GM12878 (cell line): ENCODE results near the gene SRCIN1. TPM values are rescaled to one million over a fixed set of nuclear protein-coding genes. Genes with fewer than 3 reads are reported as not detected.

ENCODE experiments used
- ATAC-seq: fragments of 200-7000 bp; cut with Tn5 transposase; 3 replicates; pipeline ENCODE4 v1.9.1; 2020; ENCODE audit warnings: mild to moderate bottlenecking, moderate library complexity
- BruUV-seq: library from RNA; stranded (reverse); fragments of 400-500 nt; replicated peaks from 2 replicates; lab custom pipeline; 2021; lab: Mats Ljungman, UMichigan
- CTCF ChIA-PET: fragments of 300-600 bp; sonication (Branson Sonifier 250); formaldehyde crosslinking; extraction: SDS; loops from one replicate; lab custom pipeline; 2021; ENCODE audit warnings: inconsistent platforms; lab: Yijun Ruan, JAX
- POLR2A ChIA-PET: fragments of 350-600 bp; formaldehyde crosslinking; extraction: SDS; loops from one replicate; lab custom pipeline; 2021; ENCODE audit warnings: inconsistent platforms; lab: Charles Lee
- RAD21 ChIA-PET: fragments of 300-600 bp; sonication (Branson Sonifier 250); formaldehyde crosslinking; loops from one replicate; lab custom pipeline; 2023; ENCODE audit warnings: antibody characterized with exemption; ENCODE audit not compliant: unreplicated experiment; lab: Charles Lee
- SMC1A ChIA-PET: fragments of 300-600 bp; sonication (Branson Sonifier 250); formaldehyde crosslinking; loops from one replicate; lab custom pipeline; 2023; ENCODE audit not compliant: unreplicated experiment, uncharacterized antibody; lab: Charles Lee
- DNase-seq: peaks from one replicate; pipeline ENCODE4 v3.0.0-alpha.2; 2011; ENCODE audit warnings: low read depth, low spot score
- FAIRE-seq: peaks from 3 replicates; lab custom pipeline; 2011; peaks lifted over from hg19 to GRCh38; lab: Jason Lieb, UNC
- H2AFZ ChIP-seq: 2 replicates; pipeline ENCODE4 v1.6.0; 2011; ENCODE audit warnings: low read depth, low read length, control low read depth; ENCODE audit not compliant: control insufficient read depth
- H3K27ac ChIP-seq: 2 replicates; pipeline ENCODE4 v1.5.1; 2011; ENCODE audit warnings: control low read depth; ENCODE audit not compliant: control insufficient read depth, insufficient read depth
- H3K27me3 ChIP-seq, 2 experiments: replicated peaks in 1 of 2; 2 replicates each; pipeline versions ENCODE4 v1.6.0 to v1.6.1; 2011; ENCODE audit warnings: low read length in 1 of 2; ENCODE audit not compliant: control insufficient read depth in 2 of 2, insufficient read depth in 2 of 2
- H3K36me3 ChIP-seq, 2 experiments: 2 replicates each; pipeline ENCODE4 v1.5.1; 2011; ENCODE audit warnings: low read length in 1 of 2; ENCODE audit not compliant: control insufficient read depth in 2 of 2, insufficient read depth in 2 of 2
- H3K4me1 ChIP-seq: 2 replicates; pipeline ENCODE4 v1.6.1; 2011; ENCODE audit warnings: mild to moderate bottlenecking, low read length, moderate library complexity, mixed read lengths; ENCODE audit not compliant: control insufficient read depth, insufficient read depth
- H3K4me2 ChIP-seq: 2 replicates; pipeline ENCODE4 v1.6.0; 2011; ENCODE audit warnings: control low read depth; ENCODE audit not compliant: control insufficient read depth, insufficient read depth
- H3K4me3 ChIP-seq: fragments of 200-600 bp; sonication (generic); 2 replicates; pipeline ENCODE4 v1.5.1; 2016
- H3K79me2 ChIP-seq: 2 replicates; pipeline ENCODE4 v1.6.0; 2011; ENCODE audit warnings: low read length; ENCODE audit not compliant: control insufficient read depth, insufficient read depth
- H3K9ac ChIP-seq: 2 replicates; pipeline ENCODE4 v1.8.0; 2011; ENCODE audit warnings: low read length, control low read depth, mixed read lengths; ENCODE audit not compliant: control insufficient read depth, insufficient read depth
- H3K9me3 ChIP-seq: replicated peaks from 3 replicates; pipeline ENCODE4 v1.5.1; 2011; ENCODE audit warnings: mild to moderate bottlenecking, low read length; ENCODE audit not compliant: control insufficient read depth, insufficient read depth
- H4K20me1 ChIP-seq: 2 replicates; pipeline ENCODE4 v1.6.0; 2011; ENCODE audit not compliant: control insufficient read depth, insufficient read depth
- ETV6 ChIP-seq, 2 experiments: fragments of 450-650 bp in 1 of 2; IDR thresholded peaks in 1 of 2; conservative IDR thresholded peaks in 1 of 2; 2 replicates each; pipeline ENCODE4 v1.6.1; 2014; ENCODE audit warnings: antibody characterized with exemption in 1 of 2, borderline replicate concordance in 1 of 2, low read depth in 1 of 2, mild to moderate bottlenecking in 1 of 2, moderate library complexity in 1 of 2
- HDAC2 ChIP-seq: fragments of 200-600 bp; sonication (generic); IDR thresholded peaks from 2 replicates; pipeline ENCODE4 v1.6.1; 2017
- MTA3 ChIP-seq: IDR thresholded peaks from 2 replicates; pipeline ENCODE4 v1.6.1; 2012; ENCODE audit warnings: low read length, inconsistent platforms, borderline replicate concordance
- NR2C1 ChIP-seq: fragments of 450-650 bp; IDR thresholded peaks from 2 replicates; pipeline ENCODE4 v1.6.1; 2017; ENCODE audit warnings: antibody characterized with exemption, mild to moderate bottlenecking, moderate library complexity
- RELA ChIP-seq: fragments of 450-650 bp; IDR thresholded peaks from 2 replicates; pipeline ENCODE4 v1.8.0; 2014; ENCODE audit warnings: borderline replicate concordance; ENCODE audit not compliant: partially characterized antibody
- WGBS: methylation state at CpG from one replicate; pipeline ENCODE4 v1.1.6; 2016; ENCODE audit warnings: low lambda C conversion rate; ENCODE audit not compliant: insufficient replicate concordance, insufficient coverage; ENCODE audit errors: missing lambda C conversion rate; 5-methylcytosine and 5-hydroxymethylcytosine counted together
- in situ Hi-C: fragments of 300-500 bp; cut with MboI; formaldehyde crosslinking; loops from 9 replicates; pipeline ENCODE4 v1.14.3; 2018; ENCODE audit warnings: mixed read lengths
- intact Hi-C: fragments of 100-400 bp; cut with micrococcal nuclease; formaldehyde crosslinking; loops from one replicate; pipeline ENCODE4 v1.14.2; 2022; ENCODE audit not compliant: unreplicated experiment
- polyA plus RNA-seq, 11 experiments: library from polyadenylated mRNA; depleted of rRNA in 4 of 11; unstranded in 6 of 11; stranded (reverse) in 5 of 11; fragments of >200 nt; fragmentation: Nextera tagmentation in 4 of 11; fragmentation: Illumina TruSeq in 1 of 11; extraction: Ambion mirVana in 4 of 11; extraction: Trizol in 1 of 11; gene quantifications; 1 replicate in 1 of 11; 2 replicates in 10 of 11; pipeline versions ENCODE4 v1.2.1 to v1.2.3, GENCODE V29; 2011 to 2016; ENCODE audit warnings: inconsistent platforms in 2 of 11, missing spikeins in 2 of 11, low read depth in 1 of 11
- total RNA-seq, 4 experiments: library from RNA; depleted of rRNA in 3 of 4; stranded (reverse); fragments of >200 nt in 3 of 4; fragmentation: Illumina TruSeq in 1 of 4; extraction: Trizol in 1 of 4; gene quantifications; 2 replicates each; pipeline versions ENCODE4 v1.2.1 to v1.2.3, GENCODE V29; 2013 to 2021
- TF ChIP-seq, protein P1 (sequence below): fragments of 450-650 bp; IDR thresholded peaks from 2 replicates; pipeline ENCODE4 v1.6.1; 2014; ENCODE audit warnings: mild to moderate bottlenecking
- TF ChIP-seq, protein P2 (sequence below): fragments of 450-650 bp; IDR thresholded peaks from 2 replicates; pipeline ENCODE4 v1.6.1; 2017; ENCODE audit warnings: mild to moderate bottlenecking, low read depth, inconsistent platforms; ENCODE audit not compliant: poor library complexity, severe bottlenecking

SRCIN1 gene
- total and polyA plus RNA-seq, 10 of the 15 experiments (the other 5 are each of a cell fraction or from before 2014, with no cell fraction given): under 0.01 to 0.74 (median 0.20) TPM; not detected in 3

DNA sequence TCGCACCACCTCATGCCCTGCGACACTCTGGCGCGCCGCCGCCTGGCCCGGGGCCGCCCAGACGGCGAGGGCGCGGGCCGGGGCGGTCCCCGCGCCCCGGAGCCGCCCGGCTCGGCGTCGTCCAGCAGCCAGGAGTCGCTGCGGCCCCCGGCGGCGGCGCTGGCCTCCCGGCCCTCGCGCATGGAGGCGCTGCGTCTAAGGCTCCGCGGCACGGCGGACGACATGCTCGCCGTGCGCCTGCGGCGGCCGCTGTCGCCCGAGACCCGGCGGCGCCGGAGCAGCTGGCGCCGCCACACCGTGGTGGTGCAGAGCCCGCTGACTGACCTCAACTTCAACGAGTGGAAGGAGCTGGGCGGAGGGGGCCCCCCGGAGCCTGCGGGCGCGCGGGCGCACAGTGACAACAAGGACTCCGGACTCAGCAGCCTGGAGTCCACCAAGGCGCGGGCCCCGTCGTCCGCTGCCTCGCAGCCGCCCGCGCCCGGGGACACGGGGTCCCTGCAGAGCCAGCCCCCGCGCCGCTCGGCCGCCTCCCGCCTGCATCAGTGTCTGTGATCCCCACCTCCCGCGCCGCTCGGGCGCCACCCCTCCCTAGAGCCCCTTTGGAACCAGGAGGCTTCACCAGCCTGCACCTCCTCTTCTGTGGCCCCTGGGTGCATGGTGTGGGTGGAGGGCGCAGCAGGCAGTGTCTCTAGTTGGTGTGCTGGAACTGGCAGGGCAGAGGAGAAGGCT, 95.2 kb downstream of the SRCIN1 start:
- peaks cover 4 to 10% of the 10 kb centered on the region in 2 experiments; a peak in 3 of 4 replicates for H3K27me3 ChIP-seq

More for the DNA sequence above, 95.2 kb downstream of the SRCIN1 start:
- ATAC-seq (peak; percentile 39), DNase-seq (no peak), FAIRE-seq (no peak)
- Histone ChIP-seq H3K4me1 (peaks cover 3% of the 10 kb centered on the region; the same call in 1 of the 2 replicates), H3K4me3 (no peak overlapping the region), H2AFZ (no peak overlapping the region), H4K20me1 (no peaks in the 10 kb centered on the region), H3K9ac (no peak overlapping the region), H3K79me2 (no peaks in the 10 kb centered on the region), H3K36me3 (no peaks in the 10 kb centered on the region), H3K9me3 (no peaks in the 10 kb centered on the region), H3K4me2 (no peak overlapping the region), H3K27ac (no peak overlapping the region)
- TF ChIP-seq MTA3 (no peak), HDAC2 (no peak), ETV6 (conservative IDR thresholded peaks at IDR 0.05 in 1 of 2, IDR thresholded peaks at IDR 0.05 in 1 of 2; ENCODE audit: borderline replicate concordance in 1 of 2, low read depth in 1 of 2) (no peak), RELA (no peak), NR2C1 (no peak)
- TF ChIP-seq, protein P1, sequence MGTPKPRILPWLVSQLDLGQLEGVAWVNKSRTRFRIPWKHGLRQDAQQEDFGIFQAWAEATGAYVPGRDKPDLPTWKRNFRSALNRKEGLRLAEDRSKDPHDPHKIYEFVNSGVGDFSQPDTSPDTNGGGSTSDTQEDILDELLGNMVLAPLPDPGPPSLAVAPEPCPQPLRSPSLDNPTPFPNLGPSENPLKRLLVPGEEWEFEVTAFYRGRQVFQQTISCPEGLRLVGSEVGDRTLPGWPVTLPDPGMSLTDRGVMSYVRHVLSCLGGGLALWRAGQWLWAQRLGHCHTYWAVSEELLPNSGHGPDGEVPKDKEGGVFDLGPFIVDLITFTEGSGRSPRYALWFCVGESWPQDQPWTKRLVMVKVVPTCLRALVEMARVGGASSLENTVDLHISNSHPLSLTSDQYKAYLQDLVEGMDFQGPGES: no peak
- TF ChIP-seq, protein P2, sequence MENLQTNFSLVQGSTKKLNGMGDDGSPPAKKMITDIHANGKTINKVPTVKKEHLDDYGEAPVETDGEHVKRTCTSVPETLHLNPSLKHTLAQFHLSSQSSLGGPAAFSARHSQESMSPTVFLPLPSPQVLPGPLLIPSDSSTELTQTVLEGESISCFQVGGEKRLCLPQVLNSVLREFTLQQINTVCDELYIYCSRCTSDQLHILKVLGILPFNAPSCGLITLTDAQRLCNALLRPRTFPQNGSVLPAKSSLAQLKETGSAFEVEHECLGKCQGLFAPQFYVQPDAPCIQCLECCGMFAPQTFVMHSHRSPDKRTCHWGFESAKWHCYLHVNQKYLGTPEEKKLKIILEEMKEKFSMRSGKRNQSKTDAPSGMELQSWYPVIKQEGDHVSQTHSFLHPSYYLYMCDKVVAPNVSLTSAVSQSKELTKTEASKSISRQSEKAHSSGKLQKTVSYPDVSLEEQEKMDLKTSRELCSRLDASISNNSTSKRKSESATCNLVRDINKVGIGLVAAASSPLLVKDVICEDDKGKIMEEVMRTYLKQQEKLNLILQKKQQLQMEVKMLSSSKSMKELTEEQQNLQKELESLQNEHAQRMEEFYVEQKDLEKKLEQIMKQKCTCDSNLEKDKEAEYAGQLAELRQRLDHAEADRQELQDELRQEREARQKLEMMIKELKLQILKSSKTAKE: no peak
- intact Hi-C loops (no loop called here), in situ Hi-C loops (no loop called here)
- POLR2A ChIA-PET: no interaction called here
- no TSS peak for BruUV-seq
- CTCF ChIA-PET: no interaction called here
- RAD21 ChIA-PET: no interaction called here
- WGBS: 49% methylated on average over 65 of the region's 86 CpGs
- SMC1A ChIA-PET: no interaction called here
